Measurements from ENCODE around the gene CBLIF.
"Not testable (repeated sequence)": the region's sequence is repeated elsewhere in the genome, so short reads cannot be mapped to it uniquely, and the experiment has no call there.

CBLIF gene

GRCh38 chr11:59845399-59845798, at the start of gene CBLIF:
Gene CBLIF, minus strand, starts transcription at chr11:59845499. Its CDS starts 46 bp downstream, at chr11:59845453.
- no peaks in the 10 kb centered on the region for H3K4me1 ChIP-seq (ENCODE audit: control insufficient read depth, insufficient read depth, low read length)
- no peak within 1 kb of the TSS for H3K4me3 ChIP-seq (ENCODE audit: low read length)
- no peaks in the 10 kb centered on the region for H3K36me3 ChIP-seq (ENCODE audit: control insufficient read depth, insufficient read depth, low read length, severe bottlenecking)
- no peaks in the 10 kb centered on the region for H3K27me3 ChIP-seq (replicated peaks; ENCODE audit: control insufficient read depth, insufficient read depth, low read length)
- no peak for DNase-seq (ENCODE audit: low read depth)
- H3K9me3 ChIP-seq (ENCODE audit: control insufficient read depth, low read length), result no peaks in the 10 kb centered on the region
- H3K9ac ChIP-seq (ENCODE audit: low read length), result no peak within 1 kb of the TSS

GRCh38 chr11:59894616-59895015, 49.3 kb upstream of the CBLIF start:
- peaks cover 8% of the 10 kb centered on the region for H3K9me3 ChIP-seq (ENCODE audit: control insufficient read depth, low read length)
- H3K4me3 ChIP-seq (ENCODE audit: low read length), result no peak overlapping the region
- no peaks in the 10 kb centered on the region for H3K4me1 ChIP-seq (ENCODE audit: control insufficient read depth, insufficient read depth, low read length)
- H3K36me3 ChIP-seq (ENCODE audit: control insufficient read depth, insufficient read depth, low read length, severe bottlenecking), result no peaks in the 10 kb centered on the region
- DNase-seq (ENCODE audit: low read depth), result no peak
- H3K9ac ChIP-seq (ENCODE audit: low read length), result no peak overlapping the region
- no peaks in the 10 kb centered on the region for H3K27me3 ChIP-seq (replicated peaks; ENCODE audit: control insufficient read depth, insufficient read depth, low read length)

GRCh38 chr11:59891781-59892181, 46.5 kb upstream of the CBLIF start:
- no peaks in the 10 kb centered on the region for H3K4me1 ChIP-seq (ENCODE audit: control insufficient read depth, insufficient read depth, low read length)
- H3K36me3 ChIP-seq (ENCODE audit: control insufficient read depth, insufficient read depth, low read length, severe bottlenecking), result no peaks in the 10 kb centered on the region
- no peaks in the 10 kb centered on the region for H3K27me3 ChIP-seq (replicated peaks; ENCODE audit: control insufficient read depth, insufficient read depth, low read length)
- peaks cover 22% of the 10 kb centered on the region for H3K9me3 ChIP-seq (ENCODE audit: control insufficient read depth, low read length)
- no peak overlapping the region for H3K4me3 ChIP-seq (ENCODE audit: low read length)
- no peak for DNase-seq (ENCODE audit: low read depth)
- H3K9ac ChIP-seq (ENCODE audit: low read length), result no peak overlapping the region

- not testable (repeated sequence) for H3K4me1 ChIP-seq (ENCODE audit: control insufficient read depth, insufficient read depth, low read length); H3K9ac ChIP-seq (ENCODE audit: low read length); H3K36me3 ChIP-seq (ENCODE audit: control insufficient read depth, insufficient read depth, low read length, severe bottlenecking); H3K27me3 ChIP-seq (replicated peaks; ENCODE audit: control insufficient read depth, insufficient read depth, low read length); H3K4me3 ChIP-seq (ENCODE audit: low read length); DNase-seq (ENCODE audit: low read depth)
- peaks cover 22% of the 10 kb centered on the region for H3K9me3 ChIP-seq (ENCODE audit: control insufficient read depth, low read length)
Observed at GRCh38 chr11:59887156-59887555, 41.9 kb upstream of the CBLIF start.

GRCh38 chr11:59883597-59883996, 38.3 kb upstream of the CBLIF start:
- H3K4me1 ChIP-seq (ENCODE audit: control insufficient read depth, insufficient read depth, low read length), result no peaks in the 10 kb centered on the region
- no peaks in the 10 kb centered on the region for H3K36me3 ChIP-seq (ENCODE audit: control insufficient read depth, insufficient read depth, low read length, severe bottlenecking)
- H3K4me3 ChIP-seq (ENCODE audit: low read length), result no peak overlapping the region
- no peaks in the 10 kb centered on the region for H3K27me3 ChIP-seq (replicated peaks; ENCODE audit: control insufficient read depth, insufficient read depth, low read length)
- peaks cover 4% of the 10 kb centered on the region for H3K9me3 ChIP-seq (ENCODE audit: control insufficient read depth, low read length)
- H3K9ac ChIP-seq (ENCODE audit: low read length), result no peak overlapping the region
- no peak for DNase-seq (ENCODE audit: low read depth)

- Histone ChIP-seq H3K9ac (ENCODE audit: low read length) (no peak overlapping the region), H3K36me3 (ENCODE audit: control insufficient read depth, insufficient read depth, low read length, severe bottlenecking) (no peaks in the 10 kb centered on the region), H3K4me1 (ENCODE audit: control insufficient read depth, insufficient read depth, low read length) (no peaks in the 10 kb centered on the region), H3K27me3 (replicated peaks; ENCODE audit: control insufficient read depth, insufficient read depth, low read length) (no peaks in the 10 kb centered on the region), H3K4me3 (ENCODE audit: low read length) (no peak overlapping the region), H3K9me3 (ENCODE audit: control insufficient read depth, low read length) (no peaks in the 10 kb centered on the region)
- no peak for DNase-seq (ENCODE audit: low read depth)
Observed at GRCh38 chr11:59879567-59879966, 34.3 kb upstream of the CBLIF start.

- H3K9ac ChIP-seq (ENCODE audit: low read length), result no peak within 1 kb of the TSS
- no peaks in the 10 kb centered on the region for H3K27me3 ChIP-seq (replicated peaks; ENCODE audit: control insufficient read depth, insufficient read depth, low read length)
- H3K9me3 ChIP-seq (ENCODE audit: control insufficient read depth, low read length), result no peaks in the 10 kb centered on the region
- no peak within 1 kb of the TSS for H3K4me3 ChIP-seq (ENCODE audit: low read length)
- H3K36me3 ChIP-seq (ENCODE audit: control insufficient read depth, insufficient read depth, low read length, severe bottlenecking), result no peaks in the 10 kb centered on the region
- no peaks in the 10 kb centered on the region for H3K4me1 ChIP-seq (ENCODE audit: control insufficient read depth, insufficient read depth, low read length)
- DNase-seq (ENCODE audit: low read depth), result no peak
Observed at GRCh38 chr11:59878575-59878974, 33.3 kb upstream of the CBLIF start, which contains the start of gene OOSP3. Gene OOSP3, plus strand, starts transcription at chr11:59878782. Its CDS starts 27 bp downstream, at chr11:59878809.

- H3K36me3 ChIP-seq (ENCODE audit: control insufficient read depth, insufficient read depth, low read length, severe bottlenecking), result no peaks in the 10 kb centered on the region
- no peaks in the 10 kb centered on the region for H3K4me1 ChIP-seq (ENCODE audit: control insufficient read depth, insufficient read depth, low read length)
- DNase-seq (ENCODE audit: low read depth), result no peak
- no peaks in the 10 kb centered on the region for H3K27me3 ChIP-seq (replicated peaks; ENCODE audit: control insufficient read depth, insufficient read depth, low read length)
- H3K9me3 ChIP-seq (ENCODE audit: control insufficient read depth, low read length), result no peaks in the 10 kb centered on the region
- H3K9ac ChIP-seq (ENCODE audit: low read length), result no peak overlapping the region
- H3K4me3 ChIP-seq (ENCODE audit: low read length), result no peak overlapping the region
Observed at GRCh38 chr11:59877784-59878183, 32.5 kb upstream of the CBLIF start.

- DNase-seq (ENCODE audit: low read depth), result no peak
- H3K4me3 ChIP-seq (ENCODE audit: low read length), result no peak overlapping the region
- no peaks in the 10 kb centered on the region for H3K9me3 ChIP-seq (ENCODE audit: control insufficient read depth, low read length)
- H3K27me3 ChIP-seq (replicated peaks; ENCODE audit: control insufficient read depth, insufficient read depth, low read length), result no peaks in the 10 kb centered on the region
- H3K4me1 ChIP-seq (ENCODE audit: control insufficient read depth, insufficient read depth, low read length), result no peaks in the 10 kb centered on the region
- H3K36me3 ChIP-seq (ENCODE audit: control insufficient read depth, insufficient read depth, low read length, severe bottlenecking), result no peaks in the 10 kb centered on the region
- no peak overlapping the region for H3K9ac ChIP-seq (ENCODE audit: low read length)
Observed at GRCh38 chr11:59877325-59877724, 32.0 kb upstream of the CBLIF start.

GRCh38 chr11:59875856-59876519, 30.7 kb upstream of the CBLIF start:
- Histone ChIP-seq H3K27me3 (replicated peaks; ENCODE audit: control insufficient read depth, insufficient read depth, low read length) (no peaks in the 10 kb centered on the region), H3K9me3 (ENCODE audit: control insufficient read depth, low read length) (peaks cover 1% of the 10 kb centered on the region), H3K36me3 (ENCODE audit: control insufficient read depth, insufficient read depth, low read length, severe bottlenecking) (no peaks in the 10 kb centered on the region), H3K4me1 (ENCODE audit: control insufficient read depth, insufficient read depth, low read length) (no peaks in the 10 kb centered on the region), H3K4me3 (ENCODE audit: low read length) (no peak overlapping the region), H3K9ac (ENCODE audit: low read length) (no peak overlapping the region)
- DNase-seq (ENCODE audit: low read depth), result no peak

- H3K4me1 ChIP-seq (ENCODE audit: control insufficient read depth, insufficient read depth, low read length), result no peaks in the 10 kb centered on the region
- H3K4me3 ChIP-seq (ENCODE audit: low read length), result no peak overlapping the region
- no peaks in the 10 kb centered on the region for H3K27me3 ChIP-seq (replicated peaks; ENCODE audit: control insufficient read depth, insufficient read depth, low read length)
- peaks cover 15% of the 10 kb centered on the region for H3K9me3 ChIP-seq (ENCODE audit: control insufficient read depth, low read length)
- H3K9ac ChIP-seq (ENCODE audit: low read length), result no peak overlapping the region
- DNase-seq (ENCODE audit: low read depth), result no peak
- no peaks in the 10 kb centered on the region for H3K36me3 ChIP-seq (ENCODE audit: control insufficient read depth, insufficient read depth, low read length, severe bottlenecking)
Observed at GRCh38 chr11:59872076-59872475, 26.8 kb upstream of the CBLIF start.

- H3K36me3 ChIP-seq (ENCODE audit: control insufficient read depth, insufficient read depth, low read length, severe bottlenecking), result no peaks in the 10 kb centered on the region
- H3K9ac ChIP-seq (ENCODE audit: low read length), result no peak overlapping the region
- H3K27me3 ChIP-seq (replicated peaks; ENCODE audit: control insufficient read depth, insufficient read depth, low read length), result no peaks in the 10 kb centered on the region
- H3K4me1 ChIP-seq (ENCODE audit: control insufficient read depth, insufficient read depth, low read length), result no peaks in the 10 kb centered on the region
- no peak overlapping the region for H3K4me3 ChIP-seq (ENCODE audit: low read length)
- no peak for DNase-seq (ENCODE audit: low read depth)
- H3K9me3 ChIP-seq (ENCODE audit: control insufficient read depth, low read length), result peaks cover 15% of the 10 kb centered on the region
Observed at GRCh38 chr11:59867946-59868345, 22.6 kb upstream of the CBLIF start.
